GM21576 (cell line): ENCODE results near the gene AGK.
"Not testable (repeated sequence)": the region's sequence is repeated elsewhere in the genome, so short reads cannot be mapped to it uniquely, and the experiment has no call there.

Experiments used
- ATAC-seq: cut with Tn5 transposase; IDR thresholded peaks from one replicate; pipeline ENCODE4 v1.9.1; 2021; ENCODE audit warnings: mild to moderate bottlenecking, moderate library complexity; ENCODE audit not compliant: unreplicated experiment

The AGK gene

DNA sequence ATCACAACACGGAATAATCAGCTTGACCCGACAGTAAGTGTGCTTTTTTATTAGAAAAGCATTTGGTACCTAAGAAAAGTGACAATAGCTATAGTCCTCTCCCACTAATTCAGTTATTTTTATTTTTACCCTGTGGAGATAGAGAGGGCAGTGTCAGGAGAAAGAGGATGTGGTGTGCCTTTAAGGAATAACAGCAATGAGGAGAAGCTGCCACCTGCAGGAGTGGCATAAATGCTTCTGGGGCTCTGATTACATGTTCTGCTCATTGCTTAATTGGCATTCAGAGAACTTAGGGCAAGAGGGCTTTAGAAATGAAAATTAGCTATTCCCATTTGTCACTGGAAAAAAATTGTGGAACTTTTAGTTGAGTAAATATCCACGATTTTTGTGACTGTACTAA, 90.7 kb downstream of the AGK start:
- ATAC-seq, result no peak

DNA sequence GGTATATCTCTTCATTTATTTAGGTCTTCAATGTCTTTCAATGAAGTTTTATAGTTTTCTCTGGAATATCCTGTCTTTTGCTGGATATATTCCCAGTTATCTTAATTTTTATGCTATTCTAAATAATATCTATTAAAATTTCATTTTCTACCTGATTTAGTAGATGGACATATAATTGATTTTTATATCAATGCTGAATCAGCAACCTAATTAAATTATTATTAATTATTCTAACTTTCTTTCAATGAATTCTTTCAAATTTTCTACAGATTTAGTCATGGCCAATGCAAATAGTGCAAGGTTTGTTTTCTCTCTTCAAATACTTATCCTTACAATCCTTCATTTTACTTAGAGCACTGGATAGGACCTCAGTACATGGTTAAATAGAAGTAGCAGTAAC, 94.0 kb downstream of the AGK start:
- ATAC-seq, result no peak

DNA sequence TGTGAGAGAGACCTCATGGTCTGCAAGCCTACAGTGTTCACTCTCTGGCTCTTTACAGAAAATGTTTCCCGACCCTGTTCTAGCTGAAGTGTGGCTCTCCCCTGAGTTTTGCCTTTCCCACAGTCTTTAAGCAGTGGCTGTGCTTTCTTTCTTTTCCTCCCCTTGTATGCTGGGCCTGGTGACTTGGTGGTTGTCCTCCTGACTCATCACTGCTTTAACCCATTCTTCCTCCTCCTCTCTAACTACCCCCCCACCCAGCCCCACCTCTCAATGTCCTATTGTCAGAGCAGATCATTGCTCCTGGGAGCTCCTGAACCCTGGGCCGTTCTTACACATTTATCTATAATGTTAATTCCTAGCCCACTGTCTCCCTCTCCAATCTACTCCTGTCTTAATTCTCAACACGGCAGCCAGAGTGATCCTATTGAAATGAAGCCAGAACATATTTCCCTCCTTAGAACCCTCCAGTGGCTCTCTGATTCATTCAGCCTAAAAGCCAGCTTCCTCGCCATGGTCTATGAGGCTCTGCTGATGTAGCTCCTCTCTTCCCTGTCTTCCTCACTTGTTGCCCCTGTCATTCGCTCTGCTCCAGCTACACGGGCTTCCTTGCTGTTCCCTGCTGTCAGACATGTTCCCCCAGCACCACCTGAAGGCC, 95.7 kb downstream of the AGK start:
- no peak for ATAC-seq

DNA sequence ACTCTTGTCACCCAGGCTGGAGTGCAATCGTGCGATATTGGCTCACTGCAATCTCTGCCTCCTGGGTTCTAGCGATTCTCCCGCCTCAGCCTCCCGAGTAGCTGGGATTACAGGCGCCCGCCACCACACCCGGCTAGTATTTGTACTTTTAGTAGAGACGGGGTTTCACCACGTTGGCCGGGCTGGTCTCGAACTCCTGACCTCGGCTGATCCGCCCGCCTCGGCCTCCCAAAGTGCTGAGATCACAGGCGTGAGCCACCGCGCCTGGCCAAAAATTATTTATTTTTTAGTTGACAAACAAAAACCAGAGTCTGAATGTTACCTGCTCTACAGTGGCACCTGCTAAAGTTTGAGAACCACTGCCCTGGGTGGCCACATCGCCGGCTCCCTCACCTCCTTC, 96.5 kb downstream of the AGK start:
- ATAC-seq, result not testable (repeated sequence)

DNA sequence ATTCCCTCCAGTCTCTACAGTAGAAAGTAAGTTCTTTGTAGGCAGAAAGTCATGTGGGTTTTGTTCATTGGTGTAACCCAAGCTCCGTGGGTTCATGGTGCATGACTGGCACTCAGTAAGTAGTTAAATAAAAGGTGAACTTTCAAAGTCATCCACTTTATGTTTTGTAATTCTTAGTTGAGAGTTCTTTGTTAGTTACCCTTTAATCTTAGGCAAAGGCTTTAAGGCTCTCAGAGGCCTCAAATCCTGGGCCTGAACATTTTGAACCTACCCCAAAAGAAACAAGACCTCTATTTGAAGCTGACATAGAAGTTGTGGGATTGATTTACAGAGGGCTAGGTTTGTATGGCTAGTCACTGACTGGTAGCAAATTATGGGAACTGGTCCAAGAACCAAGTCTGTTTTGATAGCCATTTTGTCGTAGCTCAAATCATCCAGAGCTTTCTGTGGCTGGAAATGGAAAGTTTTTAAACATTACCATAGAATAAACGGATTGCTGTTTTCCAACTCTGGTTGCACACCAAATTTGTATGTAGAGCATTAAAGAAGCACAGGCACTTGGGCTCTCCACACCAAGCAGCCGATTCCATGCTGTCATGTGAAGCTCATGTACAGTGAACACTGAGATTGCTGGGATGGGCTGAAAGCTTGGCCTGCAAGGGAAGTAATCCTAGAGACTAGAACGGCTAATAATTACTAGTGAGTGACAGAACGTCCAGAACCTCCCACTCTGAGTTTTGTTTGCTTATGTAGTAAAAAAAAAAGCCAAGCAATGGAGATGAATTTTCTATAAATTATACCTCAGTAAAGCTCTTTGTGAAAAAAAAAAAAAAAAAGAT, 97.3 kb downstream of the AGK start:
- no peak for ATAC-seq

DNA sequence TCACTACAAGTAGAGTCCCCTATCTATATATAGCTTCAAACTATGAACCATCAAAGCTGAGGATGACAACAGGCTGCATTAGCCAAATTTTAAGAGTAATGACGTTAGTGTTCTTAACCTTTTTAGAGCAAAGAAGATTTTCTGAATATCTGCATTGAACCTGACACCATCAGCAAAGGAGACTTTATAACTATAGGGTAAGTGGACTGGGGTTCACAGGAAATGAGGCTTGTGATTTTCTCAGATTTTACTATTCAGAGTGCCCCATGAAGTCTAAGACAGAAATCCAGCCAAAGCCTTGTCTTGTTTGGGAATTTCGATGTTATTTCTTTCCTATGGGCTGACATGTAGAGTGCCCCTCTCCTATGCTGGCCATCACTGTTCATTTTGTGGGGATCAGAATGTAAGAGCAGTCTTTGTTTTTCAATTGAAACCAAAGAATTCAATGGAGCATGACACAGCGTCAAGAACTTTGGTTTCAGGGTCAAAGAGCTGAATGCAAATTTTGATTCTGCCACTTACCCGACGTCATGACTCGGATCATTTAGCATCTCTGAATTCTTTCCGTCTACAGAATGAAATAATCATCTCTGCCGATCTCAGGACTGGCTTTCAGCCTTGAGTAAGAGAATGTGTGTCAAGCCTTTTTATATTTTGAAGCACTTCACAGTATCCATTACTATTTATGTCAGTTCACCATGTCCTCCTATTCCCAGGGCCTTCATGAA, 98.1 kb downstream of the AGK start:
- ATAC-seq, result peak; percentile 60

DNA sequence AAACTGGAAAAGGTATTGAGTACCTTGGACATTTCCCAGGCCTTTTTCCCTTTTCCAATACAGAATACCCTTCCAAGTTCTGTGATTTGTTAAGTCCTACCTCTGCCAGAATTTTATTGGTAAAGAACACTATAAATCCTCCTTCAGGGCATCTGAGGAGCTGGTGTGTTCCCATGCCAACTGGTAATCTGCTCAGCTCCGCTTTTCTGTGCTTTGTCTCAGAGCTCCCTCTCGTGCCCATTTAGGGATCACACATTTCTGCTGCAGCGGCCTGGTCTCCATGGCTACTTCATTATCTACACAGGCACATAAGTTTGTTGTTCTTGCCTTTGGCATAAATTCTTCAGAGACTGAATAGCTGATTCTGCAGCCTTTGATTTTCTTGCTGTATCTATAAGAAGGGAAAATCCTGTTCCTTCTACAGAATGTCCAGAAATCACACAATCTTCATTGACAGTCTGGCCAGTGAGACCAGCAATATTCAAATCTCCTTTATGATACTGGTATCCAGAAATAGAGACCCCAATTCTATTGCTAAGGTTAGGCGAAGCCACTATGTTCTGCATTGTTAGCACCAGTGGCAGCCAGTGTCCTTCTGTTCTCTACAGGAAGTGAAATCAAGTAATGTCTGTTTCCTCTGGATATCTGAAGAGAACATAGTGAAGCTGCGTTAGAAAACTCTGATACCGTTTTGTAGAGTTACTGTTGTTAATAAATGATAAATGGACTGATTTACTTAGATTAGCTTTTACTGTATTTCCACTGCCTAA, 98.8 kb downstream of the AGK start:
- peak; percentile 64 for ATAC-seq

DNA sequence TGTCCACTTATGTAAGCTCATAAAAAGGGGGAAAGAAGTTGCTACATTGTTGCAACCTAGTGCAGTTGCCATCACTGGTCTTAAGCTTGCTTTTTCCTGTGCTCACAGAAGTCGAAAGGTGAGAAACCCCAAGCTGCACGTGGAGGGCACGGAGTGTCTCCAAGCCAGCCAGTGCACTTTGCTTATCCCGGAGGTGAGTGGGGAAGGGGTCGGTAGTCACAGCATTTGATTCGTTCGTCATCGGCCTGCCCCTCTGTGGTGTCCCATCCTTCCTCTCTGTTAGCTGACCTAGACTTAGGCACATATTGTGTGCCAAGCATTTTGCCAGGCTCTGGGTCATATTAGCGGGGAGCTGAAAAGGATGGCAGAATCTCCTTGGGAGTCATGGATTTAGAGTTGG, 100.2 kb downstream of the AGK start:
- no peak for ATAC-seq

DNA sequence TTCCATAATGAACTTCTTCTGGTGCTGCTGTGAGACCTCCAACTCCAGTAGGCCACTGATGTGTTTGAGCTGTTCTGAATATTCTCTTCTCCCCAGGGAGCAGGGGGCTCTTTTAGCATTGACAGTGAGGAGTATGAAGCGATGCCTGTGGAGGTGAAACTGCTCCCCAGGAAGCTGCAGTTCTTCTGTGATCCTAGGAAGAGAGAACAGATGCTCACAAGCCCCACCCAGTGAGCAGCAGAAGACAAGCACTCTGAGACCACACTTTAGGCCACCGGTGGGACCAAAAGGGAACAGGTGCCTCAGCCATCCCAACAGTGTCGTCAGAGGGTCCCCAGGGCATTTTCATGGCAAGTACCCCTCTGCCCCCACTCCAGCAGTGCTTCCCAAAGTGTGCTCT, 101.5 kb downstream of the AGK start:
- ATAC-seq, result no peak

DNA sequence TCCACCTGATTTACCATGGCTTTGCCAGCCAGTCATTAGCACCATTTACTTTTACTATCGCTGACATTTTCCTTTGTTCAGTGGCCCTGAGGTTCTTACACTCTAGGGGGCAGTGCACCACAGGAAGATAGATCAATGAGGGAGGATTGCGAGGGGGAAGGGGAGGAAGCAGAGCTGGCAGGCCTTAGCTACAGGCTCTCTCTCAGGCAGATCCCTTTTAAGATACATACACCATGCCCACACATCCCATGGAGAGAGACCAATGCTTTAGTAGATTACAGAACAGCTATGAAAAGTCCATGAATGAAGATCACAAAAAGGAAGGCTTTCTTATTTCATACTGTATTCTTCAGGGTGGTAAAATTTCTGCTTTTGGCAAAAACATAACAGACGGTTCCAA, 103.3 kb downstream of the AGK start:
- peak; percentile 85 for ATAC-seq

DNA sequence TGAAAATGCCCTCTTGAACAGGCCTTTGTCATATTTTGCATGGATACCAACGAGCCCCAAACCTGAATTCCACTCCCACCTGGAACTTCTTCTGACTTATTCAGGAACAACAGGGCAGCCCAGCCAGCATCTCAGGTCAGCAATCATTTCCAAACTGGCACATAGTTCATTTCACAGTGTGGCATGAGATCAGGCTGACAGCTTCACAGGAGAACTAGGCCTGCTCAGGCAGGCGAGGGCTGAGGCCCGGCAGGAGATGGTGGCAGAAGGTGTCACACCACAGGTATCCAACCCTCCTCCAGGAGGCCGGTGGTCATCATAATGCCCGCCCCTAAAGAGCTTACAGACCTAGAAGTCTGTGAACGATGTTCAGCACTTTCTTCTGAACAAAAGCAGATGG, 108.3 kb downstream of the AGK start:
- no peak for ATAC-seq

DNA sequence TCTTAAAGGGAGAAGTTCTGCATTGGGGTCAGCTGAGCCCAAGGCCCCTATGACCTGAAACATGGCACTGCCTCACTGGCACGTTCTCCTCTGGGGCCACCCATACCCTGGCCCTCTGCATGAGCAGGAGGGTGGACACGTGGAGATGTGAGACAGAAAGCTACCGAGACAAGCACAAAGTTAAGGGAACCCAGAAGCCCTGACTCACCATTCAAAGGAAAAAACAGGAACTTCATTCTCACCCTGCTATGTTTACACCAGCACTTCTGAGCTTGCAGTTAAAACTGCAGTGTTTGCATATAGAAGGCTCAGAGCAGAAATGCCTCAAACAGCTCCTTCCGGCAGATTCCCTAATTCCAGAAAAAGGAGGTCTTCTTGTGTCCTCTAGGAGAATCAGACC, 109.0 kb downstream of the AGK start:
- ATAC-seq, result no peak

DNA sequence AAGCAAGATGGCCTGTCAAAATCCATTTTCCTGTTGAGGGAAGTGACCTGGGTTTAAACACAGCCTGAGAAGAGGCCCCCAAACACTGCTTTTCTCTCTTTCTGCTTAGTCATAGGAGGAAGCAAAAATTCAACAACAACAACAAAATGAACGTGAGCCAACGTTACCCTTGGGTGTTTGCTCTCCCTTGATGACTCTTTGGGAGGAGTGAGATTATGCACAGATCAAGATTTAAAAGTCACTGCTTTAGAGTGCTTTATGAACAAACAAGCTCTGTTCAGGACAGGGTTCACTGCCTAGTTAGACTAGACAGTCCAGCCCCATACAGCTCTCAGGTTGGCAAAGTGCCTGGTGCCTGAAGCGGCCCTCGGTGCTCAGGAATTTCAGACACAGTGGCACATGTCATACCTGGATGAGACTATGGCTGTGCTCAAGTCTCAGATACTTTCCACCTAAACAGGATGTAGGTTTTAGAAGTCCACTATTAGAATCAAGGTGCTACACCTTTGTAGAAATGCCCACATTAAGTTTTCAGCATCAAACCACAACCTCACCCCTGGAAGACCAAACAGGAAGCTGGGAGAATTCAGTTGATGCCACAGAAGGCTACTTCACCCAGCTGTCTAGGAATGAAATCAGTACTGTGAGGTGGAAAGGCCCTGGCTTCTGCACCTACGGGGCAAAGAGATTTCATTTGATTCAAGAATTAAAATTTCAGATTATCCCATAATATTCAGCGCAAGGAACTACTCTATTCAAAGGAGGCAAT, 112.1 kb downstream of the AGK start:
- ATAC-seq, result no peak

DNA sequence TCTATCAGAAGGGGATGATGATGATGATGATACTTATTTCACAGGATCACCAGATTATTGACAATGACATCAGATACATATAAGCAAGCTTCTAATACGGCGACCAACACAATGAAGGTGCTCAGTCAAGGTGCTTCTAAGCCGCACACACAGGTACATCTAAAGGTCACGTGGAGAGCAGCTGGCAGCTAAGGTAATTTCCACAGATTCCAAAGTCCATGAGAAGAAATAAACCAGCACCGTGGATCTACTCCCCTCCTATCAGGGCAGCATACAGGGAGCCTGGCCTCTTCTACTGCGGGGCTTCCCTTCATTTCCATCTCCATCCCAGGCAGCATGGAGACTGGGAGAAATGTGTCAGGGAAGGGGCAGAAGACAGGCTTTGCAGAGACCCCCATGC, 113.2 kb downstream of the AGK start:
- ATAC-seq, result no peak

DNA sequence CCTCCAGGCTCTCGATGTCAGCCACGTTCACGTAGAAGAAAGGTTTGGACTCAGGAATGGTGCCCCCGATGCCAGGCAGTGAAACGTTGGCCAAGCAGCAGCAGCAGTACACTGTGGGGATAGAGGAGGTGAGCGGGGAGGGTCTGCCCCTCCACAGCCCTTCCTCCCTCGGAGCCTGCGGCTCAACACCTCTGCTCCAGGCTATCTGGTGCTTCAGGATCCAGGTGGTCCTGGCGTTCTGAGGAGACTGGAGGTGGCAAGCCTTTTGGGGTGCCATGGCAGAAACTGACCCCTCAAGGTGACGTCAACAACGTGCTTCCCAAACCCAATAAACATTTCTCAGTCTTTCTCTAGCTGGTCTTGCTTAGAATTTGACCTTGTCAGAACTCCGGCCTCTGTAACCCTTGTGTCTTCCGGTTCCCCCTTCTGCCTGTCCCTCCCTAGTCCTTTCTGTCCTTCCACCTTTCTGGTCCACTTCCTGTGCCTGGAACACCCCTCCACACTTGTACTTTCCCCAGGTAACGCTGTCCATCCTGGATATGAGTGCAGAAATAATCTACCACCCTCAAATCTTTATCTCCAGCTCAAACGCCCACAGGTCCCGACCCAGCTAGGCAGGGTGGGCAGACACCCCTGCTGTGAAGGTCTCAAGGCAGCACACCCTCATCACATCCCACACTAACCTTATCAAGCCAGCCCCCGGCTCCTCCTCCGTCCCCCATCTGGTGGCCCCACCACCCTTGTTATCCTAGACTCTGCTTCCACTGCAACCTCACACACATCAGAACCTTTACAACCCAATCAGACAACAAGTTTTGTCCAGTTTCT, 114.2 kb downstream of the AGK start:
- no peak for ATAC-seq

DNA sequence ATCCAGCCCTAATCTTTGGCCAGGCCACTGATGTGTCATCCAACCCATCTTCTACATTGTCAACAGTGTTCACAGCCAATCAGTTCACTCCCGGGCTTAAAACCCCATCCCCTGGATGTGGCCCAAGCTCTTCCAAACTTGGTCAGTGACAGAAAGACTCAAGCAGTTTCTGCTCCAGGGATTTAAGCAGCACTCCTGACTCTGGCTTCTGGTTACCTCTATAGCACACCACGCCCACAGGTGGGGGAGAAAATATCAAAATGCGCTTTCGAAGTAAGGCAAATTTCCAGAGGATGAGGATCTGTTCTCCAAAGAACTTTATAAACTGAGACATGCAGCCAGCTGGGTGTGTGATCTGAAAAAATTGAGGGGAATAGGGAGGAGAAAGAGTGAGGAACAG, 114.9 kb downstream of the AGK start:
- ATAC-seq, result no peak

DNA sequence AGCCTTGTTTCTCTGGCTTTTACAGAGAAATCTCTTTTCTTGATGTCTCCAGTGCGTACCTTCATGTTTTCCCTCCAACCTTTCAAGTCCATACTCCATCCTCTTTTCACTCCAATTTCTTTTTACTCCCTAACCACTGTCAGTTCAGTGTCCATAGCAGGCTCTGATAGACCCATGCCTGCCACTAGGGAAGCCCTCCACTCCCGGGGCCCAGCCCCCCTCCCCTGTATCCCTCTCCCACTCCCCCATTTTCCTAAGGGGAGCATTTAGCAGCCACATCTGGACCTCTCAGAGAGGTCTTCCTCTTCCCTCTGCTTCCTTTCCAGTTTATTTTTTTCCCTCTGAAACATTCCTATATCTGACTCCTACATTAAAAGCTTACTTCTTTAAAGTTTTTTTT, 117.6 kb downstream of the AGK start:
- ATAC-seq, result no peak

DNA sequence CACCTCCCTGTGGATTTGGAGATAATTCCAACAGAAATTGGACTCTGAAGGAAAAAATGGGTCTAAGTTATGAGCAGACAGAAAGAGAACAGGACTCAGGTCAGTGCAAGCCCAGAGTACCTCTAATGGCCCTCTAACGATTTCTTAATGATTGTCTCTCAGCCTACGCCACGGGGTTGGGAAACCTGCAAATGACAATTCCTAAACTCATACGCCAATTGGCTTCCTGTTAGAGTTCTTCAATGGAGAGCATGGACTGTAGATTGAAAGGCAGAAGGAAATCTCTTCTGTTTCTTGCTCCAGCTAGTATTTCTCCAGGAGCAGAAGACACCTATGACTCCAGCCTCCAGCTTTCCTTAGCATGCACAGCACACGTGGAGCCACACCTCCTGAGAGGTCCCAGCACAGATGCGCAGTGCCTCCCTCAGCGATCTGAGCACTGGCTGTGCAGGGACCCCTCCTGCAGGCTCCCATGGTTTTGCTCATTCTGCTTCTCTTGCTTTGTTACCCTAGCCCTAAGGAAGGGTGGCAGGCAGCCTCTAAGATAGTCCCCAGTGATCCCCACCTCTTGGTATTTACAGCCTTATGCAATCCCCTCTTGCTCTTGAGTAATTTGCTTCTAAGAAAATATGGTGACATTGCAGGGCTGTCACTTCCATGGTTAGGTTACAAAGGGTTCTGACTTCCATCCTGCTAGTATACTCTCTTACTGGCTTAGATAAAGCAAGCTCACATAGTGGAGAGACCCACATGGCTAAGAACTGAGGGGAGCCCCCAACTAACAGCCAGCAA, 120.7 kb downstream of the AGK start:
- ATAC-seq, result no peak

DNA sequence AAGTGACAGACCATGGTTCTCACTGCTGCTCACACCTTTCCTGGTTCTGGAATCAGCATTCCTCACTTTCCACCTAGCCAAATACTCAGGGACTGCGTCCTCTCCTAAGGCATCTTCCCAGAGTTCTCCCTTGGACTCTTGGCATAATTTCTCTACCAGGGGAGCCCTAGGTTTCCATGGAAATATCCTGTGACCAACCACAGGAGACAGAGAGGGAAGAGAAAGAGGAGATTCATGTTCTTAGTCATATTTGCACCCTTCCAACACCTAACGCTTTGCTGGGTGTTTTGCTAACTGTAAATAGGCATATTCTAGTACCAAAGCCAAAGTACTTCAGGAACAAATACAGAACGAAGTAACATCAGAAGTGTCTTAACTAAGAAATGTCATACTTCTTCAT, 122.1 kb downstream of the AGK start:
- ATAC-seq, result no peak
